ENCODE measurements around the gene ATP5F1B. TPM values are rescaled to one million over a fixed set of nuclear protein-coding genes. Genes with fewer than 3 reads are reported as not detected.

The ATP5F1B gene
- polyA plus RNA-seq, 1 experiment = 1,032 TPM

DNA sequence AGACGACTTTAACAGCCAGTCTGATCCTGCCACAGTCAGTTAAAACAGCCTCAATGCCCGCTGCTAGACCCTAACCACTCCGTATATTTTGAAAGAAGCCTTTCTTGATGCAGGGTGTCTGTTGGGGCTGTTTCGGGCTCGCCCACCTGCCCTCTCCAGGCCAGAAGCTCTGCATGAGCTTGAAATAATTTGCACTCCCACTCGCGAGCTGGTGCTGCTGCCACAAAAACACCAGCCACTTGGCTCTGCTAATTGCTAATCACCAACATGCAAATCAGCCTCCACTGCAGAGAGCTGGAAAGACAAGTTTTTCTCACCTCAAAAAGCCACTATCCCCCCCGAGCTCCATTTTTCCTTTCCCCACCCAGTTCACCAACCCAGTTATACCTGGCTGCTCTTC is 31.2 kb downstream of the ATP5F1B start:
- H3K27me3 ChIP-seq (ENCODE audit: control insufficient read depth, insufficient read depth, low read length) = no peaks in the 10 kb centered on the region
- H3K36me3 ChIP-seq (ENCODE audit: control insufficient read depth, insufficient read depth, low read length) = peaks cover 67% of the 10 kb centered on the region
- no peak for DNase-seq (ENCODE audit: low read depth)
- CTCF ChIA-PET = no interaction called here
- POLR2A ChIA-PET = interaction anchor here (0.6 kb wide), 1 partner anchor 28 kb away, joined by 3 read pairs; no protein-coding TSS in a partner anchor
- no peak overlapping the region for H3K4me3 ChIP-seq (ENCODE audit: low read depth, low read length)
- TF ChIP-seq, protein P1, sequence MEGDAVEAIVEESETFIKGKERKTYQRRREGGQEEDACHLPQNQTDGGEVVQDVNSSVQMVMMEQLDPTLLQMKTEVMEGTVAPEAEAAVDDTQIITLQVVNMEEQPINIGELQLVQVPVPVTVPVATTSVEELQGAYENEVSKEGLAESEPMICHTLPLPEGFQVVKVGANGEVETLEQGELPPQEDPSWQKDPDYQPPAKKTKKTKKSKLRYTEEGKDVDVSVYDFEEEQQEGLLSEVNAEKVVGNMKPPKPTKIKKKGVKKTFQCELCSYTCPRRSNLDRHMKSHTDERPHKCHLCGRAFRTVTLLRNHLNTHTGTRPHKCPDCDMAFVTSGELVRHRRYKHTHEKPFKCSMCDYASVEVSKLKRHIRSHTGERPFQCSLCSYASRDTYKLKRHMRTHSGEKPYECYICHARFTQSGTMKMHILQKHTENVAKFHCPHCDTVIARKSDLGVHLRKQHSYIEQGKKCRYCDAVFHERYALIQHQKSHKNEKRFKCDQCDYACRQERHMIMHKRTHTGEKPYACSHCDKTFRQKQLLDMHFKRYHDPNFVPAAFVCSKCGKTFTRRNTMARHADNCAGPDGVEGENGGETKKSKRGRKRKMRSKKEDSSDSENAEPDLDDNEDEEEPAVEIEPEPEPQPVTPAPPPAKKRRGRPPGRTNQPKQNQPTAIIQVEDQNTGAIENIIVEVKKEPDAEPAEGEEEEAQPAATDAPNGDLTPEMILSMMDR (IDR thresholded peaks at IDR 0.05; ENCODE audit: insufficient read depth, low read depth, low read length) = no peak

DNA sequence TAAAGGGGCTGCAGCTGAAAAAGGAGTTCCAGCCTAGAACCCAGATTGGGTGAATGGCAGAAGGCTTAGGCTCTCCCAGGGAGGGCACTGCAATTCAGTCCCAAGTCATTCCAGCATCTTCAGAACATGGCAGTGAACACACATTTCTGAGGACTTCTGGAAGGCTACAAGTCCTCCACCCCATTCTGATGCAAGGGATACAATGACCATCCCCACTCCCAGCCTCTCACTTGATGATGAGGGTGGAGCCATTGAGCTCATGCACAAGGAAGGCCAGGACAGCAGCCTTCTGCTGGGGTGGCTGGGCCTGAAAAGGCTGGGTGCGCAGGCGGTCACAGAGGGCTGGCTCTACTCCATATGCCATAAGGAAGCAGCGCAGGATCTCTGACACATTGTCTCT is 41.4 kb downstream of the ATP5F1B start:
- Histone ChIP-seq H3K4me3 (ENCODE audit: low read depth, low read length) (no peak overlapping the region), H3K27me3 (ENCODE audit: control insufficient read depth, insufficient read depth, low read length) (no peaks in the 10 kb centered on the region), H3K36me3 (ENCODE audit: control insufficient read depth, insufficient read depth, low read length) (peaks cover 60% of the 10 kb centered on the region)
- POLR2A ChIA-PET = no interaction called here
- no peak for DNase-seq (ENCODE audit: low read depth)
- TF ChIP-seq, protein P1 (IDR thresholded peaks at IDR 0.05; ENCODE audit: insufficient read depth, low read depth, low read length) = no peak
- CTCF ChIA-PET = interaction anchor here (1.9 kb wide), 1 partner anchor 32 kb away, joined by 4 read pairs; no protein-coding TSS in a partner anchor

DNA sequence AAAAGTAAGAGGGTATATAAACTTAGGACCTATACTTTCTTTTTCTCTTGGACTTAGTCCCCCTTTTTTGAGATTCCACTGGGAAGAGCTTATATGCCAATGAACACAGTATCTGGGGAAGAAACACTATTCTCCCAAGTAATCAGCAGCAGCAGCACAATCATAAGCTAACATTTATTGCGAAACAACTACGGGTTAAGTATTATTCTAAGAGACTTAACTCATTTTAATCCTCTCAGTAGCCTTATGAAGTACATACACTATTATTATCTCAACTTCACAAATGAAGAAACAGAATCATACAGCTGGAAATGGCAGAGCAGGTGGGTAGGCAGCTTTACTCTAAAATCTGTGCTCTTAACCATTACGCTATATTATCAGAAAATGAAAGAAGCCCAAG is 43.5 kb downstream of the ATP5F1B start:
- CTCF ChIA-PET = interaction anchor here (0.5 to 2.5 kb wide), 6 partner anchors 8 to 90 kb away, joined by 3 to 28 read pairs (median 6); no protein-coding TSS in a partner anchor
- no peak for DNase-seq (ENCODE audit: low read depth)

DNA sequence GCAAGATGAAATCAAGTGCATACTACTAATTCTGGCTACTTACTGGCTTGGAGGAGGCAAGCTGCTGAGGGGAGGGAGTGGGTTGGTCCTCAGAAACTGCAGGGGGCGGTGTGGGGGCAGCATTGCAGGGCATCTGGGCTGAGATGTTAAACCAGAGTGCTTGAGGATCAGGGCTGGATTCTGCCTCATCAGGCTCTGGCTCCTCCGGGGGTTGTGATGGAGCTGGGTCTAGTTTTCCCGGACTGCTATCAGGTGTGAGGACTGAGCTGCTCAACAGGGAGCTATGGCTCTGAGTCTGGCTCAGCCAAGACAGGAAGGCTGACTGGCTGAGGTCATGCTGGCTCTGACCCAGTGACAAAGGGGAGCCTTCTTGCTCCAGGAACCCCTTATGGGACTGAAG is 44.3 kb downstream of the ATP5F1B start:
- Histone ChIP-seq H3K4me3 (ENCODE audit: low read depth, low read length) (no peak overlapping the region), H3K27me3 (ENCODE audit: control insufficient read depth, insufficient read depth, low read length) (no peaks in the 10 kb centered on the region), H3K36me3 (ENCODE audit: control insufficient read depth, insufficient read depth, low read length) (peaks cover 65% of the 10 kb centered on the region)
- no peak for DNase-seq (ENCODE audit: low read depth)
- ChIA-PET POLR2A (no interaction called here), CTCF (interaction anchor here (0.9 to 2.5 kb wide), 7 partner anchors 8 to 109 kb away, joined by 3 to 28 read pairs (median 4); no protein-coding TSS in a partner anchor)
- TF ChIP-seq, protein P1 (IDR thresholded peaks at IDR 0.05; ENCODE audit: insufficient read depth, low read depth, low read length) = peak; percentile 22

More for the DNA sequence above, 43.5 kb downstream of the ATP5F1B start:
- Histone ChIP-seq H3K27me3 (ENCODE audit: control insufficient read depth, insufficient read depth, low read length) (no peaks in the 10 kb centered on the region), H3K4me3 (ENCODE audit: low read depth, low read length) (no peak overlapping the region), H3K36me3 (ENCODE audit: control insufficient read depth, insufficient read depth, low read length) (peaks cover 66% of the 10 kb centered on the region)
- TF ChIP-seq, protein P1 (IDR thresholded peaks at IDR 0.05; ENCODE audit: insufficient read depth, low read depth, low read length) = no peak
- POLR2A ChIA-PET = no interaction called here

DNA sequence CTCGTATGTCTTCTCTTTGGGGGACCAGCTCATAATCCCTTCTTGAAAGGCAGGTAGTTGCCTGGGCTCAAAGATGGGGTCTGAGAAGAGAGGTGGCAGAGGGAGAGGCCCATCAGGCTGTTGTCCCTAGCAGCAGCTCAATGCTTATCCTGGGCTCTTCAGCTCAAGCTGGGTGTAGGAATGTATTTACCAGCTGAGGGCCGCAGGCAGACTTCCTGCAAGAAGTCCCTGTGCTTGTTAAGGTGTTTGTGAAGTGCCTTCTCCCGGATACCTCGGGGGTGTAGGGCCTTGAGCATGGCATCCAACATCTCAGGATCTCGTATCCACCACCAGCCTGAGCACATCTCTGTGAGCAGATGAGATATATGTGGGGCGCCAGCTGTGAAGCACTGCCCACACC is 45.0 kb downstream of the ATP5F1B start:
- Histone ChIP-seq H3K27me3 (ENCODE audit: control insufficient read depth, insufficient read depth, low read length) (no peaks in the 10 kb centered on the region), H3K4me3 (ENCODE audit: low read depth, low read length) (no peak overlapping the region), H3K36me3 (ENCODE audit: control insufficient read depth, insufficient read depth, low read length) (peaks cover 58% of the 10 kb centered on the region)
- ChIA-PET POLR2A (no interaction called here), CTCF (interaction anchor here (1.0 to 2.5 kb wide), 7 partner anchors 8 to 108 kb away, joined by 3 to 28 read pairs (median 4); no protein-coding TSS in a partner anchor)
- no peak for DNase-seq (ENCODE audit: low read depth)
- TF ChIP-seq, protein P1 (IDR thresholded peaks at IDR 0.05; ENCODE audit: insufficient read depth, low read depth, low read length) = no peak
